Left ventricle myocardium inferior (tissue), 1 donor: ENCODE results near the gene TMEM19. TPM values are rescaled to one million over a fixed set of nuclear protein-coding genes. Genes with fewer than 3 reads are reported as not detected.

Source experiments
- total RNA-seq: library from RNA; stranded (reverse); fragmentation: NEBNext Ultra II Directional; extraction: Animal tissue kit (Norgen Biotek cat#: 25700); gene quantifications from one replicate; pipeline ENCODE4 v1.2.1, GENCODE V29; 2021
- donor health status: DM: no; HTN: yes; CAD: no; lungs with severe emphysema.

The TMEM19 gene
- total RNA-seq, 1 donor from 2014 or later: 25.1 TPM

Other genes starting within 250 kb of the TMEM19 start
- not detected for gene LGR5, start 246.3 kb upstream of the TMEM19 start, total RNA-seq
- 18.3 TPM for gene ZFC3H1, start 22.2 kb upstream of the TMEM19 start, total RNA-seq
- 6.6 TPM for gene THAP2, start 21.8 kb upstream of the TMEM19 start, total RNA-seq
- gene RAB21, start 68.8 kb downstream of the TMEM19 start, total RNA-seq: 170 TPM
- gene TBC1D15, start 153.7 kb downstream of the TMEM19 start, total RNA-seq: 28.5 TPM